ACHN (cell line): ENCODE results near the gene FBXW7.

ENCODE experiments used
- DNase-seq: peaks from one replicate; pipeline ENCODE4 v3.0.0-alpha.2; 2015
- in situ Hi-C: cut with HindIII; loops from 2 replicates; pipeline ENCODE4 v1.10.0; 2017; ENCODE audit warnings: low sequenced_read_pairs, low pct_ligation_motif_present, low pct_unique_long_range_greater_than_20kb

Gene FBXW7

GRCh38 chr4:152535903-152536544 is at the start of gene FBXW7:
Gene FBXW7 (minus strand): TSS chr4:152536092. CDS start chr4:152411803, 124,289 bp downstream.
- in situ Hi-C loops = no loop called here
- peak; percentile 98 for DNase-seq

- in situ Hi-C loops = no loop called here
- DNase-seq = no peak
Observed at GRCh38 chr4:152585023-152585441, 49.1 kb upstream of the FBXW7 start.

GRCh38 chr4:152581536-152582160 is 45.8 kb upstream of the FBXW7 start:
- in situ Hi-C loops = no loop called here
- no peak for DNase-seq

- DNase-seq = no peak
- in situ Hi-C loops = no loop called here
Observed at GRCh38 chr4:152579916-152580315, 44.0 kb upstream of the FBXW7 start.

- DNase-seq = no peak
- in situ Hi-C loops = no loop called here
Observed at GRCh38 chr4:152579107-152579764, 43.3 kb upstream of the FBXW7 start.

GRCh38 chr4:152578670-152579069 is 42.8 kb upstream of the FBXW7 start:
- in situ Hi-C loops = no loop called here
- no peak for DNase-seq

- no peak for DNase-seq
- in situ Hi-C loops = no loop called here
Observed at GRCh38 chr4:152577708-152578396, 42.0 kb upstream of the FBXW7 start.

- in situ Hi-C loops = no loop called here
- no peak for DNase-seq
Observed at GRCh38 chr4:152575533-152575932, 39.6 kb upstream of the FBXW7 start.

GRCh38 chr4:152573861-152574260 is 38.0 kb upstream of the FBXW7 start:
- in situ Hi-C loops = no loop called here

GRCh38 chr4:152572417-152573086 is 36.7 kb upstream of the FBXW7 start:
- in situ Hi-C loops = no loop called here
- no peak for DNase-seq

More at GRCh38 chr4:152573861-152574260, 38.0 kb upstream of the FBXW7 start:
- DNase-seq = no peak

- no peak for DNase-seq
- in situ Hi-C loops = no loop called here
Observed at GRCh38 chr4:152571770-152572169, 35.9 kb upstream of the FBXW7 start.

GRCh38 chr4:152571296-152571695 is 35.4 kb upstream of the FBXW7 start:
- no peak for DNase-seq
- in situ Hi-C loops = no loop called here

GRCh38 chr4:152565333-152565732 is 29.4 kb upstream of the FBXW7 start:
- in situ Hi-C loops = no loop called here
- no peak for DNase-seq

GRCh38 chr4:152564336-152564735 is 28.4 kb upstream of the FBXW7 start:
- DNase-seq = no peak
- in situ Hi-C loops = no loop called here

- in situ Hi-C loops = no loop called here
Observed at GRCh38 chr4:152563209-152563608, 27.3 kb upstream of the FBXW7 start.

GRCh38 chr4:152559641-152560040 is 23.7 kb upstream of the FBXW7 start:
- in situ Hi-C loops = no loop called here

More at GRCh38 chr4:152563209-152563608, 27.3 kb upstream of the FBXW7 start:
- DNase-seq = no peak

GRCh38 chr4:152558396-152558795 is 22.5 kb upstream of the FBXW7 start:
- no peak for DNase-seq
- in situ Hi-C loops = no loop called here

More at GRCh38 chr4:152559641-152560040, 23.7 kb upstream of the FBXW7 start:
- no peak for DNase-seq

- in situ Hi-C loops = no loop called here
- no peak for DNase-seq
Observed at GRCh38 chr4:152556834-152557233, 20.9 kb upstream of the FBXW7 start.

- DNase-seq = no peak
- in situ Hi-C loops = no loop called here
Observed at GRCh38 chr4:152556283-152556682, 20.4 kb upstream of the FBXW7 start.
